ENCODE results near the gene CHST12.
"Not testable (repeated sequence)": the region's sequence is repeated elsewhere in the genome, so short reads cannot be mapped to it uniquely, and the experiment has no call there.

GRCh38 chr7:2378125-2378524 is 25.3 kb upstream of the CHST12 start:
- TF ChIP-seq, protein P1, sequence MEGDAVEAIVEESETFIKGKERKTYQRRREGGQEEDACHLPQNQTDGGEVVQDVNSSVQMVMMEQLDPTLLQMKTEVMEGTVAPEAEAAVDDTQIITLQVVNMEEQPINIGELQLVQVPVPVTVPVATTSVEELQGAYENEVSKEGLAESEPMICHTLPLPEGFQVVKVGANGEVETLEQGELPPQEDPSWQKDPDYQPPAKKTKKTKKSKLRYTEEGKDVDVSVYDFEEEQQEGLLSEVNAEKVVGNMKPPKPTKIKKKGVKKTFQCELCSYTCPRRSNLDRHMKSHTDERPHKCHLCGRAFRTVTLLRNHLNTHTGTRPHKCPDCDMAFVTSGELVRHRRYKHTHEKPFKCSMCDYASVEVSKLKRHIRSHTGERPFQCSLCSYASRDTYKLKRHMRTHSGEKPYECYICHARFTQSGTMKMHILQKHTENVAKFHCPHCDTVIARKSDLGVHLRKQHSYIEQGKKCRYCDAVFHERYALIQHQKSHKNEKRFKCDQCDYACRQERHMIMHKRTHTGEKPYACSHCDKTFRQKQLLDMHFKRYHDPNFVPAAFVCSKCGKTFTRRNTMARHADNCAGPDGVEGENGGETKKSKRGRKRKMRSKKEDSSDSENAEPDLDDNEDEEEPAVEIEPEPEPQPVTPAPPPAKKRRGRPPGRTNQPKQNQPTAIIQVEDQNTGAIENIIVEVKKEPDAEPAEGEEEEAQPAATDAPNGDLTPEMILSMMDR (IDR thresholded peaks at IDR 0.05), result not testable (repeated sequence)
- TF ChIP-seq POLR2A (IDR thresholded peaks at IDR 0.05), result not testable (repeated sequence)
